PC-9 (cell line): Measurements from ENCODE around the gene KCNQ5. TPM values are rescaled to one million over a fixed set of nuclear protein-coding genes. Genes with fewer than 3 reads are reported as not detected.

Source experiments
- BruUV-seq: library from RNA; stranded (reverse); fragments of 400-500 nt; replicated peaks from 2 replicates; lab custom pipeline; 2021; lab: Mats Ljungman, UMichigan
- CTCF ChIA-PET: fragments of 300-600 bp; sonication (Branson Sonifier 250); formaldehyde crosslinking; loops from one replicate; lab custom pipeline; 2022; ENCODE audit warnings: antibody characterized with exemption; lab: Charles Lee
- POLR2A ChIA-PET: fragments of 300-600 bp; sonication (Branson Sonifier 250); formaldehyde crosslinking; loops from one replicate; lab custom pipeline; 2022; ENCODE audit warnings: antibody characterized with exemption; ENCODE audit not compliant: unreplicated experiment; lab: Charles Lee
- DNase-seq, 2 experiments: peaks; one replicate each; pipeline versions ENCODE4 v3.0.0 to v3.0.0-alpha.2; 2015 to 2022; ENCODE audit warnings: mixed read lengths in 1 of 2
- H2AFZ ChIP-seq: fragments of 200-600 bp; sonication (generic); 2 replicates; pipeline ENCODE4 v1.8.1; 2017; ENCODE audit warnings: antibody characterized with exemption
- H3F3A ChIP-seq: fragments of 200-600 bp; sonication (generic); 2 replicates; pipeline ENCODE4 v1.8.1; 2017; ENCODE audit warnings: antibody characterized with exemption, mild to moderate bottlenecking, low read depth; ENCODE audit not compliant: insufficient read depth
- H3K27ac ChIP-seq: fragments of 200-600 bp; sonication (generic); 2 replicates; pipeline ENCODE4 v1.6.1; 2016; ENCODE audit warnings: mixed run types
- H3K27me3 ChIP-seq: fragments of 200-600 bp; sonication (generic); 2 replicates; pipeline ENCODE4 v1.6.1; 2016; ENCODE audit warnings: low read depth, mixed run types; ENCODE audit not compliant: insufficient read depth
- H3K36me3 ChIP-seq: fragments of 200-600 bp; sonication (generic); 2 replicates; pipeline ENCODE4 v1.6.1; 2016; ENCODE audit warnings: low read depth, mixed run types
- H3K4me1 ChIP-seq: fragments of 200-600 bp; sonication (generic); replicated peaks from 2 replicates; pipeline ENCODE4 v1.6.1; 2016; ENCODE audit warnings: mixed run types; ENCODE audit not compliant: insufficient read depth
- H3K4me2 ChIP-seq: fragments of 200-600 bp; sonication (generic); 2 replicates; pipeline ENCODE4 v1.6.1; 2017; ENCODE audit warnings: mixed run types
- H3K4me3 ChIP-seq: fragments of 200-600 bp; sonication (generic); 2 replicates; pipeline ENCODE4 v1.6.1; 2016; ENCODE audit warnings: mixed run types
- H3K79me2 ChIP-seq: fragments of 200-600 bp; sonication (generic); 2 replicates; pipeline ENCODE4 v1.6.1; 2017; ENCODE audit warnings: low read depth, mixed run types
- H3K9me2 ChIP-seq: fragments of 200-600 bp; sonication (generic); 2 replicates; pipeline ENCODE4 v1.8.1; 2017; ENCODE audit warnings: mild to moderate bottlenecking; ENCODE audit not compliant: insufficient read depth
- H3K9me3 ChIP-seq: fragments of 200-600 bp; sonication (generic); 2 replicates; pipeline ENCODE4 v1.8.1; 2016; ENCODE audit warnings: low read depth; ENCODE audit not compliant: insufficient read depth
- H4K20me1 ChIP-seq: fragments of 200-600 bp; sonication (generic); 2 replicates; pipeline ENCODE4 v1.8.1; 2017; ENCODE audit not compliant: insufficient read depth
- CTCF ChIP-seq: fragments of 200-600 bp; sonication (generic); conservative IDR thresholded peaks from 2 replicates; pipeline ENCODE4 v1.6.1; 2017; ENCODE audit warnings: mixed run types, antibody characterized with exemption, mild to moderate bottlenecking, moderate library complexity
- EZH2 ChIP-seq: fragments of 200-600 bp; sonication (generic); IDR thresholded peaks from 2 replicates; pipeline ENCODE4 v1.8.0; 2017; ENCODE audit warnings: antibody characterized with exemption, low read depth
- intact Hi-C: fragments of 100-400 bp; cut with micrococcal nuclease; formaldehyde crosslinking; loops from one replicate; pipeline ENCODE4 v1.10.0; 2022; ENCODE audit not compliant: unreplicated experiment
- total RNA-seq: library from RNA; stranded (reverse); gene quantifications from 2 replicates; pipeline ENCODE4 v1.2.3, GENCODE V29; 2021

The KCNQ5 gene
- total RNA-seq, 1 experiment from 2014 or later, result 0.20 TPM

DNA sequence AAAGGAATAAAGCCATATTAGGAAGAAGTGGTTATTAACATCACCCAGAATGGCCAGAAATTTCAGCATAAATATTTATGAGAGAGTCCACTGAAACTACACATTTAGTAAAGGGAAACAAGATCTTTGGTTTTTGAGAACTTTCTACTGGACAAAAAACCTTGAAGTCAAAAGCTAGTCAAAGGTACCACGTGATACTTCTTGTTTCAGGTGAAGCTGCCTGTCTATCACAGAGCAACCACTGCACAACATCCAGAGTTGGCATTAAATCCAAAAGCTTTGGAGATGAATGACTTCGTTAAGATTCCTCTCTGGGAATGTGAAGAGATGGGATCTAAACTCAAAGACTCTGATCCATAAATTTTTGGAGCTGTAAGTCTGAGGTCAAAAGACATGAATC is 137.0 kb downstream of the KCNQ5 start:
- Histone ChIP-seq H3K79me2 (no peaks in the 10 kb centered on the region), H3K4me3 (no peak overlapping the region), H2AFZ (no peak overlapping the region), H3K27ac (no peak overlapping the region), H3K4me1 (no peaks in the 10 kb centered on the region), H3K27me3 (no peaks in the 10 kb centered on the region), H3F3A (no peaks in the 10 kb centered on the region), H4K20me1 (no peaks in the 10 kb centered on the region), H3K9me2 (no peaks in the 10 kb centered on the region), H3K4me2 (no peak overlapping the region), H3K36me3 (no peaks in the 10 kb centered on the region), H3K9me3 (no peaks in the 10 kb centered on the region)
- DNase-seq, result no peak
- CTCF ChIA-PET, result no interaction called here
- POLR2A ChIA-PET, result no interaction called here
- no TSS peak for BruUV-seq
- TF ChIP-seq CTCF (no peak), EZH2 (no peak)
- intact Hi-C loops, result no loop called here

DNA sequence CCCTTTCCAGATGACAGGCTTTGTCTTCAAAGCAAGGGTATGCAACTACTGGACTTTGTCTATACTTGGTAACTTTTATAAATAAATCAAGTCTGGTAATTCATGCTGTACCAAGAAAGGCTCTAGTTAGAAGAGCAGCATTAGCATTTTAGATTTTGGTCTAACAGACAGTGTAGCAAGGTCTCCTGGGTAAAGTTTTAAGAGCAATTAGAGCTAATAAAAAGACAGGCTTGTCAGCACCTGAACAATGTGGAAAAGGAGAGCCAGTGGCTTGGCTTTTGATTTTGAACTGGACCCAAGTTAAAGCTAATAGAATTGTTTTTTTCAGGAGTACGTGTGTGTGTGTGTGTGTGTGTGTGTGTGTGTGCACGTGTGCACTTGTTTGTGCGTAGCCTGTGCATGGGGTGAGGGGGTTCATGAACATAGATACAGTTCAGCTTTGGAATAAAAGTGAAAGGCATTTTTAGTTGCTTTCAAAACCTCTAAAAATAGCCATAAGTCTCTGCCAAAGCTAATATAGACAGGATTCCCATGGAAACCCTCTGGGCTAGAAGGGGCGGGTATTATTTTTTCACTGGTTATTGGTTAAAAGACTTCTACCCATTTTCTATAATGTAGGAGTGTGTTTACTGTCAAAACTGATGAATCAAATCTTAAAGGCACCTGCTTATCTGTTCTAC is 138.4 kb downstream of the KCNQ5 start:
- no peaks in the 10 kb centered on the region for H3K79me2 ChIP-seq
- H3K4me2 ChIP-seq, result no peak overlapping the region
- H3K9me3 ChIP-seq, result no peaks in the 10 kb centered on the region
- no peak overlapping the region for H2AFZ ChIP-seq
- intact Hi-C loops, result no loop called here
- H4K20me1 ChIP-seq, result no peaks in the 10 kb centered on the region
- H3K4me1 ChIP-seq, result no peaks in the 10 kb centered on the region
- CTCF ChIA-PET, result interaction anchor here (0.6 kb wide), 1 partner anchor 14 kb away, joined by 3 read pairs; no protein-coding TSS in a partner anchor
- H3F3A ChIP-seq, result no peaks in the 10 kb centered on the region
- POLR2A ChIA-PET, result no interaction called here
- no peak for TF ChIP-seq EZH2
- TF ChIP-seq CTCF, result no peak
- H3K9me2 ChIP-seq, result no peaks in the 10 kb centered on the region
- H3K27me3 ChIP-seq, result no peaks in the 10 kb centered on the region
- DNase-seq, result no peak
- no TSS peak for BruUV-seq
- H3K27ac ChIP-seq, result no peak overlapping the region
- H3K4me3 ChIP-seq, result no peak overlapping the region
- no peaks in the 10 kb centered on the region for H3K36me3 ChIP-seq

DNA sequence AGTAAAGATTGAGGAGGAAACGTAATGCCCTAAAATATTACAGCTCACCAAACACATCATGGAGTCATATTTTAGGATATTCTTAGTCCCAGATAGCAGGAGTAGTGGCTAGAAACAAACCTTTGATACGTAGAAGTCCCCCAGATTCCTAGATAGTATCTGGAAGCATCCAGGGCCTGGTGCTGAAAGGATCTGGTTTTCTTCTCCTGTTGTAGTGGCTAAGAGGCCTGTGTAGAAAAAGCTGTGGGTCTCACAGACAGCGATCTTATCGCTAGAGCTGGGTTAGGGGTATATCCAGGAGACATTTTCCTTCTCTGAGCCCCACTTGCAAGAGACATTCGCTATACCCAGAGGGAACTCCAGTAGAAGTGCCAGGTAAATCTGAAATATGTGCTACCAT is 139.9 kb downstream of the KCNQ5 start:
- Histone ChIP-seq H3K79me2 (no peaks in the 10 kb centered on the region), H3K4me2 (no peak overlapping the region), H3K9me2 (no peaks in the 10 kb centered on the region), H2AFZ (no peak overlapping the region), H3K27me3 (no peaks in the 10 kb centered on the region), H3K27ac (no peak overlapping the region), H3K36me3 (no peaks in the 10 kb centered on the region), H3K4me3 (no peak overlapping the region), H3F3A (no peaks in the 10 kb centered on the region), H3K4me1 (no peaks in the 10 kb centered on the region), H4K20me1 (no peaks in the 10 kb centered on the region), H3K9me3 (no peaks in the 10 kb centered on the region)
- ChIA-PET CTCF (no interaction called here), POLR2A (no interaction called here)
- TF ChIP-seq EZH2 (no peak), CTCF (no peak)
- intact Hi-C loops, result no loop called here
- no TSS peak for BruUV-seq
- no peak for DNase-seq
